ENCODE results near the gene DCTN1. TPM values are rescaled to one million over a fixed set of nuclear protein-coding genes. Genes with fewer than 3 reads are reported as not detected.
A peak's percentile ranks its signal among the peaks of the same experiment; 100 is the strongest.

Gene DCTN1
- polyA plus RNA-seq, 1 of the 3 experiments (the other 2 are of a cell fraction) = 91.1 TPM

- TF ChIP-seq MAX (IDR thresholded peaks at IDR 0.05; ENCODE audit: low read depth) (no peak), POLR2AphosphoS5 (IDR thresholded peaks at IDR 0.05; ENCODE audit: low read depth, low read length) (no peak), RFX5 (IDR thresholded peaks at IDR 0.05; ENCODE audit: low read length) (no peak)
- peak overlapping the region; percentile 86 for H3K9ac ChIP-seq
These were observed 10.5 kb upstream of the DCTN1 start for GRCh38 chr2:74390606-74391005.

GRCh38 chr2:74387346-74387745, 7.2 kb upstream of the DCTN1 start:
- Histone ChIP-seq H3K27ac (ENCODE audit: low read depth in 2 of 2, low read length in 1 of 2) (peak overlapping the region in 1 of 2 experiments; percentile 43; a peak in 1 of 4 replicates), H3F3A (replicated peaks; ENCODE audit: insufficient read depth) (peaks cover 5% of the 10 kb centered on the region), H3K4me1 (ENCODE audit: control insufficient read depth in 1 of 2, insufficient read depth in 2 of 2, low read depth in 1 of 2, low read length in 1 of 2) (peaks cover 9 to 19% of the 10 kb centered on the region in 2 experiments; a peak in 3 of 4 replicates), H3K4me2 (peak overlapping the region; percentile 56; the same call in 1 of the 2 replicates), H3K4me3 (ENCODE audit: low read depth in 2 of 2, low read length in 1 of 2) (no peak overlapping the region), H3K9ac (no peak overlapping the region), H3K79me2 (ENCODE audit: insufficient read depth) (peaks cover 79% of the 10 kb centered on the region), H4K20me1 (ENCODE audit: insufficient read depth) (peaks cover 53% of the 10 kb centered on the region), H3K9me2 (no peaks in the 10 kb centered on the region), H3K27me3 (ENCODE audit: insufficient read depth) (no peaks in the 10 kb centered on the region), H3K36me3 (replicated peaks in 1 of 2; ENCODE audit: control insufficient read depth in 1 of 2, insufficient read depth in 2 of 2, low read length in 1 of 2) (peaks cover 7 to 20% of the 10 kb centered on the region in 2 experiments), H2AFZ (ENCODE audit: low read depth) (no peak overlapping the region), H3K9me3 (no peaks in the 10 kb centered on the region)
- 95% methylated on average over 1 of the region's 1 CpG for WGBS (ENCODE audit: low lambda C conversion rate)
- POLR2A ChIA-PET = no interaction called here
- TF ChIP-seq NFIC (IDR thresholded peaks at IDR 0.05; ENCODE audit: borderline replicate concordance) (no peak), FOSL2 (IDR thresholded peaks at IDR 0.05; ENCODE audit: borderline replicate concordance, low read depth) (no peak), EP300 (IDR thresholded peaks at IDR 0.05; ENCODE audit: borderline replicate concordance in 1 of 2, low read depth in 1 of 2, low read length in 1 of 2) (no peak), REST (IDR thresholded peaks at IDR 0.05; ENCODE audit: low read depth, low read length) (no peak), ZBTB33 (IDR thresholded peaks at IDR 0.05; ENCODE audit: borderline replicate concordance, low read depth) (no peak), MEF2A (IDR thresholded peaks at IDR 0.05; ENCODE audit: borderline replicate concordance, low read depth) (no peak; the same call in 1 of the 2 replicates), TCF12 (IDR thresholded peaks at IDR 0.05) (no peak), CHD2 (IDR thresholded peaks at IDR 0.05; ENCODE audit: low read length, partially characterized antibody) (no peak)
- no peak for DNase-seq
- CTCF ChIA-PET = interaction anchor here (1.0 to 3.4 kb wide), 2 partner anchors 45 to 52 kb away, joined by 3 to 10 read pairs; no protein-coding TSS in a partner anchor

More at GRCh38 chr2:74390606-74391005, 10.5 kb upstream of the DCTN1 start:
- Histone ChIP-seq H3K9me3 (no peaks in the 10 kb centered on the region), H3K79me2 (ENCODE audit: insufficient read depth) (peaks cover 59% of the 10 kb centered on the region), H3K27ac (ENCODE audit: low read depth in 2 of 2, low read length in 1 of 2) (no peak overlapping the region), H3K36me3 (replicated peaks in 1 of 2; ENCODE audit: control insufficient read depth in 1 of 2, insufficient read depth in 2 of 2, low read length in 1 of 2) (peaks cover 2 to 5% of the 10 kb centered on the region in 2 experiments), H4K20me1 (ENCODE audit: insufficient read depth) (peaks cover 40% of the 10 kb centered on the region), H3K4me2 (peak overlapping the region; percentile 91), H3K4me1 (ENCODE audit: control insufficient read depth in 1 of 2, insufficient read depth in 2 of 2, low read depth in 1 of 2, low read length in 1 of 2) (peaks cover 9 to 20% of the 10 kb centered on the region in 2 experiments; a peak in 3 of 4 replicates), H3K4me3 (ENCODE audit: low read depth in 2 of 2, low read length in 1 of 2) (peak overlapping the region; percentile 84 to 94), H2AFZ (ENCODE audit: low read depth) (no peak overlapping the region), H3F3A (replicated peaks; ENCODE audit: insufficient read depth) (no peaks in the 10 kb centered on the region), H3K9me2 (no peaks in the 10 kb centered on the region), H3K27me3 (ENCODE audit: insufficient read depth) (no peaks in the 10 kb centered on the region)
- ChIA-PET POLR2A (interaction anchor here (0.7 to 1.8 kb wide), 5 partner anchors 9 to 192 kb away, joined by 3 to 11 read pairs (median 7); partner anchors contain the start of genes C2orf81 and WDR54), CTCF (interaction anchor here (0.7 to 5.0 kb wide), 14 partner anchors 8 to 141 kb away, joined by 3 to 52 read pairs (median 8); partner anchors contain the start of genes C2orf81, CCDC142, TTC31 and WDR54)
- WGBS (ENCODE audit: low lambda C conversion rate) = 76% methylated on average over 5 of the region's 5 CpGs
- DNase-seq = no peak
